ENCODE results near the gene PAX7.

PAX7 gene

DNA sequence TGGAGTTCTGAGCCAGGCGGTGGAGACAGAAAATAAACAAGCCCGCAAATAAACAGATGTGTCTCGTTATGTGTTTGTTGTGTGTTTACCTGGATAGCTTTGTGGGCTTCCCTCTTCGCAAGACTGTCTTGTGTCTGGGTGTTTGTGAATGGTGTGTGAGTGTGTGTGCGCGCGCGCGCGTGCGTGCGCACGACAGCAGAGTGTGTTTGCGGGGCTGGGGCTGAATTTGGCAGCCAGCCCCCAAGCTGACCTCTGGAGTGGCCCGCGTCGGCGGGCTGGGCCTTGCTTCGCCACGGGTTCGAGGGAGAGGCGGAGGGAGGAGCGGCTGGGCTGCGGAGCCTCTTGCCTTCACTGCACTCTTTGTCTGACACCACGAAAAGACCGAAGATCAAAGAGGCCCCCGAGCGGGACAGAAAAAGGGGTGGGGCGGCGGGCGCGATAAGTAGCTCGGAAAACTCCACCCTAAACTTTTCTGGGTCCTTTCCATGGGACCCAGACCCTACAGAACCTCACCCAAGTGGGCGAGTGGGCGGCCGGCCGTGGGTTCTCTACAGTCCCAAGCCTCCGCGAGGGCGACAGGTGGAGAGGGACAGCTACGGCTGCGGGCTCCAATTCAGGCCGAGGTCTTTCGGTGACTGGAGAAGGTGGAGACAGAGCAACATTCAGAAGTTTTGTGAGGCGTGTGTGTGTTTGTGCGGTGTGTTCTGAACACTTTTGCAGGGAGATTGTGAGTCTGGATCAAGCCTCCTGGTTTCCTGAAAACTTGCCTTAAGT lies 14.5 kb downstream of the PAX7 start:
- no peak overlapping the region for H3K18ac ChIP-seq (ENCODE audit: low read length)
- no peak overlapping the region for H3K27ac ChIP-seq (ENCODE audit: low read depth, low read length)
- no peak overlapping the region for H2BK15ac ChIP-seq (replicated peaks; ENCODE audit: low read depth)
- no peaks in the 10 kb centered on the region for H3K79me2 ChIP-seq (ENCODE audit: control insufficient read depth, insufficient read depth, low read length)
- WGBS (ENCODE audit: extremely low coverage, insufficient coverage, low lambda C conversion rate) = no CpG with 5 or more reads among the region's 46 CpGs
- no peaks in the 10 kb centered on the region for H3K79me1 ChIP-seq (ENCODE audit: low read length)
- no peak overlapping the region for H3K9ac ChIP-seq (ENCODE audit: low read length)
- no peak overlapping the region for H2BK120ac ChIP-seq (ENCODE audit: low read depth, low read length)
- H3K56ac ChIP-seq (ENCODE audit: low read length) = no peak overlapping the region
- no peak overlapping the region for H3K4ac ChIP-seq (ENCODE audit: low read depth, low read length)
- peaks cover 21% of the 10 kb centered on the region for H3K4me1 ChIP-seq (ENCODE audit: control insufficient read depth, low read depth, low read length)
- H4K5ac ChIP-seq (ENCODE audit: low read length) = no peak overlapping the region
- H2BK5ac ChIP-seq (ENCODE audit: low read length) = no peak overlapping the region
- peak overlapping the region; percentile 6 for H3K23ac ChIP-seq (ENCODE audit: low read length)
- H3K4me2 ChIP-seq (ENCODE audit: low read length) = no peak overlapping the region
- peak; percentile 45 for DNase-seq
- H3K4me3 ChIP-seq (ENCODE audit: low read length) = no peak overlapping the region
- no peaks in the 10 kb centered on the region for H3K36me3 ChIP-seq (ENCODE audit: control insufficient read depth, insufficient read depth, low read length)
- peaks cover 52% of the 10 kb centered on the region for H3K27me3 ChIP-seq (ENCODE audit: insufficient read depth, low read length, poor library complexity)
- H4K8ac ChIP-seq (ENCODE audit: low read depth, low read length) = no peak overlapping the region
- no peak overlapping the region for H2AK5ac ChIP-seq (ENCODE audit: low read length)

DNA sequence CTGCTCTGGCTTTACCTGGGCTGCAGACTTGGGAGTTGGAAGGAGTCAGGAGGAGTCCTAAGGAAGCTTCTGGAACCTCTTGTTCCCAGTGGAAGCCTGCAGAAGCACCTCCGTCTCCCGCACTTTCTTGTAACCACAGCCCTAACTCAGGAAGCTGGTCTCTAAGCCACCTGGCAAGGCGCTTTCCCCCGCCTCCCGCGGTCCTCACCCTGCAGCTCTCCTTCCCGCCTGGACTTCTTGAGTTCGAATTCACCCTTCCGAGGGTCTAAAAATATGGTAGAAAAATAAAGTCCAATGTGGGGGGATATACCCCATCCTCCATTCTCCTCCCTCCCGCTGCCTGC lies 15.1 kb downstream of the PAX7 start:
- H3K79me1 ChIP-seq (ENCODE audit: low read length) = no peaks in the 10 kb centered on the region
- no peak for DNase-seq
- no peak overlapping the region for H4K8ac ChIP-seq (ENCODE audit: low read depth, low read length)
- no peak overlapping the region for H3K4me3 ChIP-seq (ENCODE audit: low read length)
- H4K5ac ChIP-seq (ENCODE audit: low read length) = no peak overlapping the region
- no peak overlapping the region for H3K4ac ChIP-seq (ENCODE audit: low read depth, low read length)
- H2BK120ac ChIP-seq (ENCODE audit: low read depth, low read length) = no peak overlapping the region
- peaks cover 21% of the 10 kb centered on the region for H3K4me1 ChIP-seq (ENCODE audit: control insufficient read depth, low read depth, low read length)
- no peak overlapping the region for H3K27ac ChIP-seq (ENCODE audit: low read depth, low read length)
- H3K18ac ChIP-seq (ENCODE audit: low read length) = no peak overlapping the region
- no peak overlapping the region for H3K4me2 ChIP-seq (ENCODE audit: low read length)
- H3K56ac ChIP-seq (ENCODE audit: low read length) = no peak overlapping the region
- no peak overlapping the region for H2BK15ac ChIP-seq (replicated peaks; ENCODE audit: low read depth)
- H3K79me2 ChIP-seq (ENCODE audit: control insufficient read depth, insufficient read depth, low read length) = no peaks in the 10 kb centered on the region
- no peak overlapping the region for H3K23ac ChIP-seq (ENCODE audit: low read length)
- H3K36me3 ChIP-seq (ENCODE audit: control insufficient read depth, insufficient read depth, low read length) = no peaks in the 10 kb centered on the region
- peaks cover 52% of the 10 kb centered on the region for H3K27me3 ChIP-seq (ENCODE audit: insufficient read depth, low read length, poor library complexity)
- no CpG with 5 or more reads among the region's 10 CpGs for WGBS (ENCODE audit: extremely low coverage, insufficient coverage, low lambda C conversion rate)
- no peak overlapping the region for H2BK5ac ChIP-seq (ENCODE audit: low read length)
- H2AK5ac ChIP-seq (ENCODE audit: low read length) = no peak overlapping the region
- H3K9ac ChIP-seq (ENCODE audit: low read length) = no peak overlapping the region

DNA sequence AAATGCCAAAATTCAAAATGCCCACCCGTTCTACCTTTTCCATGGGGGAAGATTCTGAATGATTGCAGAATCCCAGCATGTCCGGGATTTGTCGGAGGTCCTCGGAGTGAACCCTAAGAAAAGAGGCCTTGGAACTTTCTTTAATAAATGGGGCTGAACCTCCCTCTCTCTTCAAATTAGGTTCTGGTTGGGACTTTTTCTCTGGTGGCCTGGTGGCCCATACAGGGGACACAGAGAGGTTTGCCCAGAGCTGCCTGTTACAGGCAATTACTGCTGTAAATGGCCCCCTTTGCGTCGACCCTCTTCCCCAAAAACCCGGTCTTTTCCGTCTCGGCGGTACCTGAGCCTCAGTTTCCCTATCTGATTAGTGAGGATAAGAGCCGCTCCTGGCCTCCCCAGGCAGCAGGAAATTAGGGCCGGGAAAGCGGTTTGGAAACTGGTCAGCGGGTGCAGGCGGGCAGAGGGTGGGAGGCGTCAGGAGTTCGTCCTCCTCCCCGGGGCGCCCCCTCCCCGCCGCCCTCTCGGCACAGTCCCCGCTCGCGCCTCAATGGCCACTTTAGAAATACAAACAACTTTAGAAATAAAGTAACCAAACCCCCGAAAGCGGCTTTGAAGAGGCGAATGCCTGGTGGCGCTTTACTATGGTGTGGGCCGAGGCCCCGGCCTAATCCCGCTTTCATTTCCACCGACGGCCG lies 15.6 kb downstream of the PAX7 start:
- Histone ChIP-seq H3K4me2 (ENCODE audit: low read length) (no peak overlapping the region), H3K79me2 (ENCODE audit: control insufficient read depth, insufficient read depth, low read length) (no peaks in the 10 kb centered on the region), H2AK5ac (ENCODE audit: low read length) (no peak overlapping the region), H3K56ac (ENCODE audit: low read length) (no peak overlapping the region), H3K4ac (ENCODE audit: low read depth, low read length) (no peak overlapping the region), H2BK5ac (ENCODE audit: low read length) (no peak overlapping the region), H3K4me1 (ENCODE audit: control insufficient read depth, low read depth, low read length) (peaks cover 21% of the 10 kb centered on the region), H3K23ac (ENCODE audit: low read length) (no peak overlapping the region), H3K79me1 (ENCODE audit: low read length) (no peaks in the 10 kb centered on the region), H2BK120ac (ENCODE audit: low read depth, low read length) (no peak overlapping the region), H3K18ac (ENCODE audit: low read length) (peak overlapping the region; percentile 64), H3K36me3 (ENCODE audit: control insufficient read depth, insufficient read depth, low read length) (no peaks in the 10 kb centered on the region), H3K9ac (ENCODE audit: low read length) (no peak overlapping the region), H2BK15ac (replicated peaks; ENCODE audit: low read depth) (no peak overlapping the region), H4K5ac (ENCODE audit: low read length) (no peak overlapping the region), H4K8ac (ENCODE audit: low read depth, low read length) (no peak overlapping the region), H3K27me3 (ENCODE audit: insufficient read depth, low read length, poor library complexity) (peaks cover 54% of the 10 kb centered on the region), H3K4me3 (ENCODE audit: low read length) (no peak overlapping the region), H3K27ac (ENCODE audit: low read depth, low read length) (no peak overlapping the region)
- no peak for DNase-seq
- no CpG with 5 or more reads among the region's 35 CpGs for WGBS (ENCODE audit: extremely low coverage, insufficient coverage, low lambda C conversion rate)

DNA sequence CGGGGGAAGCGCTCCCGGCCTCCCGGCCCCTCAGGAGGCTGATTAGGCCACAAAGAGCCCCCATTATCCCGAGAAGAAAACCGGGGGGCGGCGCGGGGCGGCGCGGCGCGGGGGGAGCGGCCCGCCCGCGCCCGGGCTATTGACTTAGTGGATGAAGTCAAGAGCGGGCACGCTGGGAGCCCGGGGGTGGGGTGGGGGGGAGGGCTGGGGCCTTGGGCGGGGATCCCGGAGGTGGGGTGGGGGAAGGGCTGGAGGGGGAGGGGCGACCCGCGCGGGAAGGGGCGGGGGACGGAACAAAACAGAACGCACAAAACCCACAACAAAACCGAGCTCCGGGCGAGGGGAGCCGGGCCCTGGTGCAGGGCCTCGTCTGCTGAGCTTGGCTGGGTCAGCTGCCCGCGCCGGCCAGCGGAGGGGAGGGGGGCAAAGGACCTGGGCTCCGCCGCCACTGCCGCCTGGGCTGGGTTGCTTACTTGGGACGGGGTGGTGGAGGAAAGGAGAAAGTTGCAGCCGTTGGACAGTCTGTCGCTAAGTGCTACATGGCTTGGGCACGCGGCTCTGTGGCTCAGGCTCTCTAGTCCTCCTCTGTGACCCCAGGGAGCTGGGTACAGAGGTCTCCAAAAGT lies 16.3 kb downstream of the PAX7 start:
- Histone ChIP-seq H4K8ac (ENCODE audit: low read depth, low read length) (no peak overlapping the region), H2BK120ac (ENCODE audit: low read depth, low read length) (no peak overlapping the region), H3K4ac (ENCODE audit: low read depth, low read length) (no peak overlapping the region), H3K4me2 (ENCODE audit: low read length) (no peak overlapping the region), H4K5ac (ENCODE audit: low read length) (no peak overlapping the region), H3K4me3 (ENCODE audit: low read length) (no peak overlapping the region), H3K23ac (ENCODE audit: low read length) (no peak overlapping the region), H2AK5ac (ENCODE audit: low read length) (no peak overlapping the region), H2BK15ac (replicated peaks; ENCODE audit: low read depth) (no peak overlapping the region), H3K9ac (ENCODE audit: low read length) (no peak overlapping the region), H3K79me1 (ENCODE audit: low read length) (no peaks in the 10 kb centered on the region), H3K4me1 (ENCODE audit: control insufficient read depth, low read depth, low read length) (peaks cover 16% of the 10 kb centered on the region), H3K36me3 (ENCODE audit: control insufficient read depth, insufficient read depth, low read length) (no peaks in the 10 kb centered on the region), H3K79me2 (ENCODE audit: control insufficient read depth, insufficient read depth, low read length) (no peaks in the 10 kb centered on the region), H3K27me3 (ENCODE audit: insufficient read depth, low read length, poor library complexity) (peaks cover 51% of the 10 kb centered on the region), H2BK5ac (ENCODE audit: low read length) (no peak overlapping the region), H3K56ac (ENCODE audit: low read length) (no peak overlapping the region), H3K18ac (ENCODE audit: low read length) (peak overlapping the region; percentile 64), H3K27ac (ENCODE audit: low read depth, low read length) (no peak overlapping the region)
- peak; percentile 28 for DNase-seq
- no CpG with 5 or more reads among the region's 48 CpGs for WGBS (ENCODE audit: extremely low coverage, insufficient coverage, low lambda C conversion rate)

DNA sequence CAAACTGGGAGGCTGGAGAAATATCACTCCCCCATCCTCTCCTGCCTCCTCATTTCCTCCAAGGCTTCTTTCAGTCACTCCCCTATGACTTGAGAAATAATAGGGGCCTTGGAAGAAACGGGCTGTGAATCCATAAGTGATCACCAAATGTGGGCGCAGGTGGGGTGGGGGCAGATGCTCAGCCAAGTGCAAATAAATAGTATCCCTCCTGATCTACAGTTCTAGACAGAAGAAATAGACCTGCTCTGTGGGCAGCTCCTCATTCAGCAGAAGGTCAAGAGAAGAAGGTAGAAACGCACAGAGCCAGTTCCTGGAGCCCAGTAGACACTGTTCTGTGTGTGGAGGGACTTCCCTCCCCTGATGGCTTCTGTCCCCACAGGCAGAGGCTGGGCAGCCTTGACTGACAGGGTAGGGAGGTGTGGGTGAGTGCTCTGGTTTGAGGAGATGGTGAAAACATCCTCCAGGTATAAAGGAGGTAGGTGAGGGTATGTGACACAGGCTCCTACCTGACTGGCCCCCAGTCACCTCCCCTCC lies 17.1 kb downstream of the PAX7 start:
- Histone ChIP-seq H3K9ac (ENCODE audit: low read length) (no peak overlapping the region), H2BK5ac (ENCODE audit: low read length) (no peak overlapping the region), H3K4me1 (ENCODE audit: control insufficient read depth, low read depth, low read length) (peaks cover 12% of the 10 kb centered on the region), H3K36me3 (ENCODE audit: control insufficient read depth, insufficient read depth, low read length) (no peaks in the 10 kb centered on the region), H2BK120ac (ENCODE audit: low read depth, low read length) (no peak overlapping the region), H3K4me3 (ENCODE audit: low read length) (no peak overlapping the region), H2BK15ac (replicated peaks; ENCODE audit: low read depth) (no peak overlapping the region), H2AK5ac (ENCODE audit: low read length) (no peak overlapping the region), H3K79me1 (ENCODE audit: low read length) (no peaks in the 10 kb centered on the region), H4K8ac (ENCODE audit: low read depth, low read length) (no peak overlapping the region), H4K5ac (ENCODE audit: low read length) (no peak overlapping the region), H3K4me2 (ENCODE audit: low read length) (no peak overlapping the region), H3K56ac (ENCODE audit: low read length) (no peak overlapping the region), H3K27ac (ENCODE audit: low read depth, low read length) (no peak overlapping the region), H3K23ac (ENCODE audit: low read length) (no peak overlapping the region), H3K18ac (ENCODE audit: low read length) (no peak overlapping the region), H3K4ac (ENCODE audit: low read depth, low read length) (no peak overlapping the region), H3K79me2 (ENCODE audit: control insufficient read depth, insufficient read depth, low read length) (no peaks in the 10 kb centered on the region), H3K27me3 (ENCODE audit: insufficient read depth, low read length, poor library complexity) (peaks cover 56% of the 10 kb centered on the region)
- DNase-seq = no peak
- WGBS (ENCODE audit: extremely low coverage, insufficient coverage, low lambda C conversion rate) = no CpG with 5 or more reads among the region's 3 CpGs
